ENCODE measurements around the gene GOSR2. TPM values are rescaled to one million over a fixed set of nuclear protein-coding genes. Genes with fewer than 3 reads are reported as not detected.
A peak's percentile ranks its signal among the peaks of the same experiment; 100 is the strongest.

GOSR2 gene
- total and polyA plus RNA-seq, 2 of the 13 experiments (the other 11 are each of a cell fraction or from before 2014, with no cell fraction given) = 61.5 to 63.9 TPM

DNA sequence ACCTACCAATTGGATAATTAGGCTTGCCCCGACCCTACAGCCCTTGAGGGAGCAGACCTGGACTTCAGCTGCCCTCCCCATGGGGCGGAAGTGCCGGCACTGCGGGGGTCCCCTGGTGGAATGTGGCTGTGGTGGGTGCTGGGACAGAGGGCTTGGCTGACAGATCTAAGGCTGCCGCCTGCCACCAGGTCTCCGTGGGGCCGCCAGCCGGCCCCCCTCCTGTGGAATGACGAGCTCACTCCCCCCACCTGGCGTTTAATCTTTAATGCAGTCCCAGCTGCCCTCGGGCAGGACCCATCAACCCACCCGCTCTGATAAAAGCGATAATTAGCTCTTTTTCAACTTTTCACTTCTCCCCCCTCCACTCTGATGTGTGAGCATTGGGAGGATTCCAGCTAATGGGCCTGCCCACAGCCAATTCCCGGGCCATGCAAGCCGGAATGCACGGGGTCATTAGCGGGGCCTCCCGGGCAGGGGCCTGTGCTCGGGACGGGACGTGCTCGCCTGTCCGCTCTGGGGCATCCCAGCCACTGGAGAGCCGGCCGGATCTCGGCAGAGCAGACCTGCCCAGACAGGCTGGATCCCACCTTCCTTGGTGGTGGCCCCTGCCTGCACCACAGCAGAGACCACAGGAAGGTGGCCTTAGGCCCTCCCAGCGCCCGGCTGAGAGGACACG lies 28.3 kb upstream of the GOSR2 start (continued):
- TF ChIP-seq, protein P1, sequence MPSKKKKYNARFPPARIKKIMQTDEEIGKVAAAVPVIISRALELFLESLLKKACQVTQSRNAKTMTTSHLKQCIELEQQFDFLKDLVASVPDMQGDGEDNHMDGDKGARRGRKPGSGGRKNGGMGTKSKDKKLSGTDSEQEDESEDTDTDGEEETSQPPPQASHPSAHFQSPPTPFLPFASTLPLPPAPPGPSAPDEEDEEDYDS (CRISPR knock-in tag; IDR thresholded peaks at IDR 0.05) = no peak
- TF ChIP-seq CCAR2 (optimal IDR thresholded peaks at IDR 0.05; ENCODE audit: low read depth, low read length) (no peak), TGIF2 (CRISPR knock-in tag; IDR thresholded peaks at IDR 0.05) (0 out of 2 replicates have a peak, but pooled peaks have one; percentile 28), ZNF292 (CRISPR knock-in tag; IDR thresholded peaks at IDR 0.05; ENCODE audit: borderline replicate concordance, low read depth) (0 out of 2 replicates have a peak, but pooled peaks have one; percentile 22), YEATS4 (CRISPR knock-in tag; IDR thresholded peaks at IDR 0.05; ENCODE audit: borderline replicate concordance) (no peak), HNRNPLL (IDR thresholded peaks at IDR 0.05; ENCODE audit: low read depth, low read length, poor library complexity, severe bottlenecking) (peak; percentile 30), BORCS8-MEF2B (CRISPR knock-in tag; IDR thresholded peaks at IDR 0.05) (0 out of 2 replicates have a peak, but pooled peaks have one; percentile 21), NCOA2 (CRISPR knock-in tag; IDR thresholded peaks at IDR 0.05) (no peak), ZNF274 (CRISPR knock-in tag; IDR thresholded peaks at IDR 0.05) (0 out of 2 replicates have a peak, but pooled peaks have one; percentile 28), RAD21 (CRISPR knock-in tag; IDR thresholded peaks at IDR 0.05) (0 out of 2 replicates have a peak, but pooled peaks have one; percentile 14), ZFY (CRISPR knock-in tag; IDR thresholded peaks at IDR 0.05) (peak; percentile 22; the same call in 1 of the 2 replicates), DR1 (CRISPR knock-in tag; IDR thresholded peaks at IDR 0.05) (0 out of 2 replicates have a peak, but pooled peaks have one; percentile 20), ZNF335 (CRISPR knock-in tag; IDR thresholded peaks at IDR 0.05) (0 out of 2 replicates have a peak, but pooled peaks have one; percentile 8), ZNF687 (CRISPR knock-in tag; IDR thresholded peaks at IDR 0.05) (peak; percentile 63), ZNF777 (CRISPR knock-in tag; IDR thresholded peaks at IDR 0.05) (peak; percentile 52), MTA1 (CRISPR knock-in tag; IDR thresholded peaks at IDR 0.05; ENCODE audit: borderline replicate concordance) (0 out of 2 replicates have a peak, but pooled peaks have one; percentile 10)
- TF ChIP-seq, protein P2, sequence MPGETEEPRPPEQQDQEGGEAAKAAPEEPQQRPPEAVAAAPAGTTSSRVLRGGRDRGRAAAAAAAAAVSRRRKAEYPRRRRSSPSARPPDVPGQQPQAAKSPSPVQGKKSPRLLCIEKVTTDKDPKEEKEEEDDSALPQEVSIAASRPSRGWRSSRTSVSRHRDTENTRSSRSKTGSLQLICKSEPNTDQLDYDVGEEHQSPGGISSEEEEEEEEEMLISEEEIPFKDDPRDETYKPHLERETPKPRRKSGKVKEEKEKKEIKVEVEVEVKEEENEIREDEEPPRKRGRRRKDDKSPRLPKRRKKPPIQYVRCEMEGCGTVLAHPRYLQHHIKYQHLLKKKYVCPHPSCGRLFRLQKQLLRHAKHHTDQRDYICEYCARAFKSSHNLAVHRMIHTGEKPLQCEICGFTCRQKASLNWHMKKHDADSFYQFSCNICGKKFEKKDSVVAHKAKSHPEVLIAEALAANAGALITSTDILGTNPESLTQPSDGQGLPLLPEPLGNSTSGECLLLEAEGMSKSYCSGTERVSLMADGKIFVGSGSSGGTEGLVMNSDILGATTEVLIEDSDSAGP (CRISPR knock-in tag; IDR thresholded peaks at IDR 0.05; ENCODE audit: borderline replicate concordance) = 0 out of 2 replicates have a peak, but pooled peaks have one; percentile 22
- TF ChIP-seq, protein P3, sequence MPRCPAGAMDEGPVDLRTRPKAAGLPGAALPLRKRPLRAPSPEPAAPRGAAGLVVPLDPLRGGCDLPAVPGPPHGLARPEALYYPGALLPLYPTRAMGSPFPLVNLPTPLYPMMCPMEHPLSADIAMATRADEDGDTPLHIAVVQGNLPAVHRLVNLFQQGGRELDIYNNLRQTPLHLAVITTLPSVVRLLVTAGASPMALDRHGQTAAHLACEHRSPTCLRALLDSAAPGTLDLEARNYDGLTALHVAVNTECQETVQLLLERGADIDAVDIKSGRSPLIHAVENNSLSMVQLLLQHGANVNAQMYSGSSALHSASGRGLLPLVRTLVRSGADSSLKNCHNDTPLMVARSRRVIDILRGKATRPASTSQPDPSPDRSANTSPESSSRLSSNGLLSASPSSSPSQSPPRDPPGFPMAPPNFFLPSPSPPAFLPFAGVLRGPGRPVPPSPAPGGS (CRISPR knock-in tag; IDR thresholded peaks at IDR 0.05) = peak; percentile 23; the same call in 1 of the 2 replicates

Measured in HepG2 (cell line).